Stimulated activated CD8-positive, alpha-beta memory T cell treated with anti-CD3 and anti-CD28 coated beads, Interleukin-7, amount 100 ng/mL, for 4 hours (primary cell): Measurements from ENCODE around the gene ANXA11.
"Not testable (repeated sequence)": the region's sequence is repeated elsewhere in the genome, so short reads cannot be mapped to it uniquely, and the experiment has no call there.

Source experiments
- DNase-seq, 2 donors: peaks; one replicate each; pipeline ENCODE4 v3.0.0-alpha.2; 2020; ENCODE audit warnings: low read depth in 2 of 2

Gene ANXA11

GRCh38 chr10:80205477-80206276 is at the start of gene ANXA11:
ANXA11 (minus strand) TSS chr10:80205537; CDS start chr10:80172861, 32,676 bp downstream.
- DNase-seq = peak; percentile 58 to 80

- not testable (repeated sequence) for DNase-seq
Measured at GRCh38 chr10:80254726-80255125, 49.4 kb upstream of the ANXA11 start.

DNA sequence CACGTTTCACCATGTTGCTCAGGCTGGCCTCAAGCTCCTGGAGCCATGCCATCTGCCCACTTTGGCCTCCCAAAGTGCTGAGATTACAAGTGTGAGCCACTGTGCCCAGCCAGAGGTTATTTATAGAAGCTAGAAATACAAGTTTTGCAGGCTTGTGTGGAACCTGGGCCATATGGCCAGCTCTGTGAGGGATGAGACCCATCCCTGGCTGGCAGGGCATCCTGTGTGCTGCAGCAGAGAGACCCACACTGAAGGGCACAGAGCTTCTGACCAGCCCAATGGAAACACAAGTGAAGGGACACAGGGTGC is 48.6 kb upstream of the ANXA11 start:
- DNase-seq = not testable (repeated sequence)

- DNase-seq = no peak
Measured at GRCh38 chr10:80253266-80253962, 48.1 kb upstream of the ANXA11 start.

DNA sequence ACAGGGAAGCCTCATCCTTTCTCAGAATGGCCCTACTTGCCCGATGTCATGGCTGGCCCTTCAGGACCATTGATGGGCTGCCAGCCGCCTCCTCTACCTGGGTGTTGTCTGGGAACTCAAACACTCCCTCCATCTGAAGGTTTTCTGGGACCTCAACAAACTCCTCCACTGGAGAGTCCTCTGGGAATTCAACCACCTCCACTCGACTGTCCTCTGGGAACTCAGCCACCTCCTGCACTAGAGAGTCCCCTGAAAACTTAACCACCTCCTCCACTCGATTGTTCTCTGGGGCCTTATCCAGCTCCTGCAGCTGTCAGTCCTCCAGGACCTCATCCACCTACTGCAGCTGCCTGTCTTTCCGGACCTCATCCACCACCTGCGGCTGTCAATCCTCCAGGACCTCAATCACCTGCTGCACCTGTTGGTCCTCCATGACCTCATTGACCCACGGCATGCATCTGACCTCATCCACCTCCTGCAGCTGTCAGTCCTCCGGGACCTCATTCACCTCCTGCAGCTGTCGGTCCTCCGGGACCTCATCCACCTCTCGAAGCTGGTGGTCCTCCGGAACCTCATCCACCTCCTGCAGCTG is 47.1 kb upstream of the ANXA11 start:
- DNase-seq = no peak

- not testable (repeated sequence) for DNase-seq
Measured at GRCh38 chr10:80251703-80252280, 46.5 kb upstream of the ANXA11 start.

GRCh38 chr10:80250399-80250798 is 45.1 kb upstream of the ANXA11 start:
- DNase-seq = not testable (repeated sequence)

DNA sequence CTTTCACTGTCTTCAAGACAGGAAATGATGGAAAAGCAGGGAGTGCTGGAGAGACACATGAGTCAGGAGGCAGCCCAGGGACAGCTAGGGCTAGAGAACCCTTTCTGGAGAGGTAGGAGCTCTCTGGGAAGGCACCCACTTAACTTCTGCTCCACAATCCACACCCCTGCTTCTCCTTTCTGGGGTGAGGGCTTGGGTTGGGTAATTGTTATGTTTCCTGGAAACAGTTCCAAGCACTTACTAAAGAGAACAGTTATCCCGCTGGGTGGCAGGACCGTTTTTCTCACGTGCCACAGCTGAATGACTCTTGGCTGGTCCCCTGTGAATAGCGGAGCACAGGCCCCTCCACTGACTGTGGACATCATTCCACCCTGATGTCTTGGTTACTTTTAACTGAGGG is 44.6 kb upstream of the ANXA11 start:
- DNase-seq = not testable (repeated sequence)

DNA sequence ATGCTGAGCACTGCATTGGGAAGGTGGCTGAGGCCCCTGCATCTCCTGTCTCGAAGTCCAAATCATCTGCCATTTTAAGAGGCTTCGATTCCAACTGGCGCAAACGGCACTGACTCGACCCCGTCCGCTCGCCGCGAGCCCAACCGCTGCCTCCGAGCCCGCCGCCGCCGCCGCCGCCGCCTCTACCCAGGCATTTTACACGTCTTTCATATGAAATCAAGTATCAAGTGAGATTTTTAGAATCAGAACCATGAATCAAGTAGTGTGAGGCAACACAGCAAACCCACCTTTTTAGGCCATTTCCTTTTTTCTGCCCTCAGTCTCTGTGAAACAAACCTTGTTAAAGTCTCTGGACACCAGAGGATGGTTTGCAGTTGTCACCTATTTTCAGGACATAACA is 42.3 kb upstream of the ANXA11 start:
- DNase-seq = not testable (repeated sequence)

- DNase-seq = not testable (repeated sequence)
Measured at GRCh38 chr10:80244371-80244770, 39.0 kb upstream of the ANXA11 start.

DNA sequence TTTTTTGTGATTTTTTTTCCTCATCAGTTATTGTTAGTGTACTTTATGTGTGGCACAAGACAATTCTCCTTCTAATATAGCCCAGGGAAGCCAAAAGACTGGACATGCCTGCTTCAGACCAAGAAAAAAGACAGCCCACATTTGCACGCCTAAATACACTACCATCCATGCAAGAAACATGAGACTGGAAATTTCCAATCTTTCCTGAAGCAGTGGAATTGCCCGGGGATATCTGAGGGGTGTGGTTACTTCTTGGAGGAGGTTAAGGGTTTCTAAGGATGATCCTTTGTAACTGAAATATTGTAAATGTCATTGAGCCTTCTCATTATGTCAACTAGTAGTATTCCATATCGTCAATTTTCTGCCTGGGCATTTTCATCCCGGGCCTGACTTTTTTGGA is 37.0 kb upstream of the ANXA11 start:
- not testable (repeated sequence) for DNase-seq

GRCh38 chr10:80236457-80236856 is 31.1 kb upstream of the ANXA11 start:
- DNase-seq = not testable (repeated sequence)

GRCh38 chr10:80234331-80235235 is 29.2 kb upstream of the ANXA11 start:
- DNase-seq = not testable (repeated sequence)

DNA sequence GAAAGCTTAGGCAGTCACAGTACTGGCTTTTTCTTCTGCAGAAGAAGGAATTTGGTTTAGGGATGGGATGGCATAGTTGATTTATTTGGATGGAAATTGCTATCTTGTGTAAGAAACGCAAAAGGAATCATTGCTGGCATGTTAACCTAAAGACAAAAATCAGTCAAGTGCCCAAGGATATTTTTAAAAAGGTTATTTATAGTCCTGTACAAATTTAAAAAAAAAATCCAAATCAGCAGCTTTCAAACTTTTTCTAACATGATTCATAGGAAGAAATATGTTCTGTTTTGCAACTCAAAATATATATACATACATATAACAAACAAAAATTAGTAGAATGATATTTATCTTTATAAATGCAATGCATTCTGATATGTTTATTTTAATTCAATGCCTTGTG is 28.5 kb upstream of the ANXA11 start:
- not testable (repeated sequence) for DNase-seq

DNA sequence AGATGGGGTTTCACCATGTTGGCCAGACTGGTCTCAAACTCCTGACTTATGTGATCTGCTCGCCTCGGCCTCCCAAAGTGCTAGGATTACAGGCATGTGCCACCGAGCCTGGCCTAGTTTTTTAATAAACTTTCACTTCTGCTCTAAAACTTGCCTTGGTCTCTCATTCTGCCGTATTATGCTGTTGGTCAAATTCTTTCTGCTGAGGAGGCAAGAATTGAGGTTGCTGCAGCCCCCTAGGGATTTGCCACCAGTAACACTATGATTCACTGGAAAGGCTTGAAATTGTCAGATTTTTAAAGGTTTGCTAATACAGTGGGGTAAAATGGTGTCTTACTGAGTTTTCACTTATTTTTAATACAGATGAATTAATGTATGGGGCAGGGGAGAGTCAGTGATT is 21.4 kb upstream of the ANXA11 start:
- DNase-seq = not testable (repeated sequence)

DNA sequence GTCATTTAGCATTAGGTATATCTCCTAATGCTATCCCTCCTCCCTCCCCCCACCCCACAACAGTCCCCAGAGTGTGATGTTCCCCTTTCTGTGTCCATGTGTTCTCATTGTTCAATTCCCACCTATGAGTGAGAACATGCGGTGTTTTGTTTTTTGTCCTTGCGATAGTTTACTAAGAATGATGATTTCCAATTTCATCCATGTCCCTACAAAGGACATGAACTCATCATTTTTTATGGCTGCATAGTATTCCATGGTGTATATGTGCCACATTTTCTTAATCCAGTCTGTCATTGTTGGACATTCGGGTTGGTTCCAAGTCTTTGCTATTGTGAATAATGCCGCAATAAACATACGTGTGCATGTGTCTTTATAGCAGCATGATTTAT is 17.7 kb upstream of the ANXA11 start:
- not testable (repeated sequence) for DNase-seq

DNA sequence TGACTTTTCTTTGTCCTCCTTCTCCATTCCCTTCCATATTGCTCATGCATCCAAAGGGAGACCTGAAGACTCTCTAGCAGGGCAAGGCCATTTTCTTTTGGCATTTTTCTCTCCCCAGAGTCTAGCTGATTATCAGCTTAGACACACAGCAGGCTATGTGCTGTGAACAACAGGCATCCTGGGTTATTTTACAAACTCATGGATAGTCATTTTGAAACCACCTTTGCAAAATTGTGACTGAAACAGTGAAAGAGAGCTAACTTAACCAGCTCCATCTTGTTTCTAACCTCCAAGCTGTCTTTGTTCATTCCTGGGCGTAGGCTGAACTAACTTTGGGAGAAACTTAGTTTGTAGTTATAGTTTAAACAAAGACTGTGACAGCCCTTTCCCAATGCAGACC is 13.5 kb upstream of the ANXA11 start:
- DNase-seq = not testable (repeated sequence)

GRCh38 chr10:80214368-80214982 is 9.1 kb upstream of the ANXA11 start:
- DNase-seq = not testable (repeated sequence)

GRCh38 chr10:80212535-80213115 is 7.3 kb upstream of the ANXA11 start:
- not testable (repeated sequence) for DNase-seq

DNA sequence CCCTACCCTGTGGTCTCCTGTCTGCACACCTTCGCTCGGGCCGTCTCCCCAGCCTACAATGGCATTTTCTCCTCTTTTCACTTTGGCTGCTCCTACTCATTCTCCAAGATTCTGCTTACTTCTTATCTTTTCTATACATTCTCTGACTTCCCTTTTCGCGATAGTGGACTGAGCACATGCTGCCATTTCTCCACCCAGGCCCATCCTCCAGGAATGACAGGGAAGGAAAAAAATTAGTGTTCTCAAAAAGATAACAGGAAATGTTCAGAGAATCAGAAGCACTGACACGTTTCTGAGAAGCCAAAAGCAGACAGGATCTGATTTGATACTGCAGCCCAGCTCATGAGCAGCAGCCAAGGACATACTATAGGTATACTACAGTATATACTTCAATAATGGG is 6.4 kb upstream of the ANXA11 start:
- DNase-seq = no peak

- DNase-seq = no peak
Measured at GRCh38 chr10:80210259-80210658, 4.9 kb upstream of the ANXA11 start.
